Activated CD8-positive, alpha-beta memory T cell treated with anti-CD3 and anti-CD28 coated beads, Interleukin-2, amount 50 U/mL, for 48 hours (primary cell): Measurements from ENCODE around the gene BPIFA1.

Experiments
- DNase-seq: peaks from one replicate; pipeline ENCODE4 v3.0.0-alpha.2; 2020

Gene BPIFA1

DNA sequence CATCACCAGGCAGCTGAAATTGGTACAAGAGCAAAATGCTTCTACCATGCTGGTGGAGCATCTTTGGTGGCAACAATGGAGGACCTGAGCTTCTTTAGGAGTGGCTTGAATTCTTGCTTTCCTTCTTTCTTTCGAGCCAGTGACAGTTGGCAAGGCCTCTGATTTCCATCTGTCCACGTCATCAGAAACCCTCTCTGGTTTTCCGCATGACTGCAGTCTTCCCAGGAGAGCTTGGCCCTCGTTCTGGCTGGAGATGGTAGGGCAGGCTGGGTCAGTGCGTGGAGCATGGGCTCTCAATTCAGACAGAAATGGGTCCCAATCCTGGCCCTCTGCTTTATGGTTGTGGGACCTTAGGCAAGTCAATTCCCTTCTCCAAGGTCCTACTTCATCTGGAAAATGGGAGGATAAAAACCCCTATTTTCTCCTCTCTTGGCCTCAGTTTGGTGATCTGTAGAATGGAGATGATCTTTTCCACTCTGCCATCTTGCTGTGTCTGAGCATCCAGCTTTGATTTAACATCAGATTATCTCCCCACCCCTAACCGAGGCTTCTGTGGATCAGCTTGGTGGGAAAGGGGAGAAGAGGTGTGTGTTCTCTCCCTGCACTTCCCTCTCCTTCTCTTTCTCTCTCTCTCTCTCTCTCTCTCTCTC is 43.6 kb downstream of the BPIFA1 start:
- no peak for DNase-seq

DNA sequence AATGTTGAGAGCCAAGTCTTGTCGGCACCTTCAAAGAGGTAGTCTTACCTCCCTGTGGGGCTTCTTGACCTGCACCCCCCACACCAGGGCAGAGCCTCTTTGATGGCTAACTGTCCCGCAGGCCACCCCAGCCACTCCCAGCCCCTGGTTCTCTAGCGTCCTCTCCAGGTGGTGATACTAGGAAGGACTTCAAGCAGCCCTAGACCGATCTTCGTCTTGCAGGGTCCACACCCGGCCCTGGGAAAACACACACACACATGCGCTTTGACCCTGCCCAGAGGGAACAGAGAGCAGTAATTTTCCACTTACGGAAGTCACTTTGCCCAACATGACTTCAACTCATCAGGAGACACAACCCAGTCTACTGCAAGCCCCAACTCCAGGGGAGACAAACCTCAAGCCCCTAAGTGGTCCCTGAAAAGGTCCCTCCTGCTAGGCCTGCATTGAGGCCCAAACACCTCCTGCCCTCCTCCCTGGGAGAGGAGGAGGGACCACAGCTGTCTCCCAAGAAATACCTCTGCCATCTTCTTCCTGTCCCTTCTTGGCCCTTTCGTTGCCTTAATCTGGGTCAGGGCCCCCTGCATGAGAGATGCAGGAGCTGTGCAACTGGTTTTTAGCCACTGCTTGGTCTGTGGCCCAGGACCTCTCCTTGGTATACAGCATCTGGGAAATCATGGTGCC is 44.3 kb downstream of the BPIFA1 start:
- DNase-seq: no peak

DNA sequence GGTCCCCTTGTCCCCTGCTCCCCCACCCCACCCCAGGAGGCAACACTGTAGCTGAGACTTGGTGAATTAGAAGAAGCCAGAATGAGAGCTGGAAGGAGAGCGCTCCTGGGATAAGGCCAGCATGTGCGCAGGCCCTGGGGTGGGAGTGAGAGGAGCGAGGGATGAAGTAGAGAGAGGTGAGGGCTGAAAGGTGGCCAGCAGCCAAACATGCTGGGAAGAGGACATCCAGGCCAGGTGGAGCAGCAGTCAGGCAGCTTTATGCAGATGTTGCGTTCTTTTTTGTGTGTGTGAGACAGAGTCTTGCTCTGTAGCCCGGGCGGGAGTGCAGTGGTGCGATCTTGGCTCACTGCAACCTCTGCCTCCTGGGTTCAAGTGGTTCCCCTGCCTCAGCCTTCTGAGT is 45.0 kb downstream of the BPIFA1 start:
- no peak for DNase-seq

DNA sequence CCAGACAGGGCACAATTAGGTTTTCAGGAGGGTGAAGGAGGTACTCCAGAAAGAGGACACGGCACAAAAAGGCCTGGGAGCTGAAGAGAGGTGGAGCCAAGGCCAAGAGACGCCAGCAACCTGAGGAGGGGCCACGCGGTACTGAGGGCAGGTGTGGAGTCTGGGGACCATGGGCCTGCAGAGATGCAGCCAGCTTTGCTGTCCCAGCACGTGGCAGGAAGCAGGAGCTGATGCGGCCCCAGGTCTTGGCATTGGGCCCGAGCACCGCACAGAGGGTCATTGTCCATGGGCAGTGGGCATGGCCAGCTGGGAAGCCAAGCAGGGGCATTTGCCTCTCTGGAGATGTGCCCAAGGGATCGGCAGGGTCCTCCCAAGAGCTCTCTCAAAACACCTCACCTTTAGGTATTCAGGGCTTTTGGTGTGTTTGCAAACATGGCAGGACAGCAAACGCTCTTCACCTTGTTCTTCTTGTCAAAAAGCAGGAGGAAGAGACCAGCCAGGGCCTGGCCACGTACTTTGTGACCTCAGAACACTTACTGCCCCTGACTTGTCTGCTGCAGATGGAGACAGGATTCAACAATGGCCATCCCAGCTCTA is 45.9 kb downstream of the BPIFA1 start:
- DNase-seq: no peak

DNA sequence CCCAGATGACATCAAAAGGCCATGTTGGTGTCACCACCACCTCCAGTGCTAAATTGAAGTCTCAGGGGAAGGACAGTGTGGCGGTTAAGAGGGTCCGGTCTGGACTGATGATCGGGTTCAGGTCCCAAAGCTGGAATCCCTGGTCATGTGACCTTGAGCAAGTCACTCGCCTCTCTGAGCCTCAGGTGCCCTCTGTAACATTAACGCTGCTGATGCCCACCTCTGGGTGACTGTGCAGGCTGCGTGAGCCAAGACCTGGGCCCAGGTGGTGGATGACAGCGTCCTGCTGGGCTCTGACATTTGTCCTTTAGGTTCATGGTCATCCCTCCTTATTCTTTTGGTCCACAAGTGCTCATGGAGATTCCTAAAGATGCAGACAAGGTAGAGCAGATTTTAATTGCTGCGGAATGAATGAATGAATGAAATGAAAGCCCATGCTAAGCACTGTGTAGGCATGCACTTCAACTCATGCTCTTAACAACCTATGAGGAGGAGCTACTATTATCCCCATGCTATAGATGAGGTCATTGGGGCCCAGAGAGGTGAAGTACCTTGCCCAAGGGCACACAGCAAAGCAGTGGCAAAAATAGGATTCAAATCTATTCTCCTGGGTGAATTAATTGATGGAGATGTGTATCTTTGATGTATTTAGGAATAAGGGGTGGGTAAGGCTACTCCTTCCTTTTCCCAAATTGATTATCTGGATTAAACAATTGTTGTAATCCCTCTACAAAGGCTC is 46.6 kb downstream of the BPIFA1 start:
- no peak for DNase-seq

DNA sequence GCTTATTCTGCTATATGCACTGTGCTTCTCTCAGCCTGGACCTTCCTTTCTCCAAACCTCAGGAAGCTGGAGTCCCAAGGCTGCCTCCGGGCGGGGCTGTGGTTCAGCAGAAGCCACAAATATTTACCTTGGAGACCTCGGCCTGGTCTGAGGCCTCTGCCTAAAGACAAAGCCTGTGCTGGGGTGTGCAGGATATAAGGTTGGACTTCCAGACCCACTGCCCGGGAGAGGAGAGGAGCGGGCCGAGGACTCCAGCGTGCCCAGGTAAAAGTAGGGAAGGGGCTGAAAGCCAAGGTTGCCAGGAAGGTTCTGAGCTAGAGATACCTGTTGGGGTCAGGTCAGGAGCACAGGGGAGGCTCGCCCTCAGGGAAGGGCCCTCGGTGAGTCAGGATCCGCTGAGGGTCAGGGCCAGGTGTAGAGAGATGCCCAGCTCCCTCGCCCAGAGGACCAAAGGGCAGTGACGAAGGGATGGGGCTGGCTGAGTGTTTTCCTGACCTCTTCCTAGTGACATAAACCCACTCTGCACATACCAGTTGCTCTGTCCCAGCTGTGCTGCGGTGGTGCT is 47.3 kb downstream of the BPIFA1 start, which contains the start of gene BPIFB1:
Gene BPIFB1, plus strand, starts transcription at position 224 of the 565 bp plus-strand sequence. CDS start 2,860 bp downstream, outside the sequence.
- no peak for DNase-seq

DNA sequence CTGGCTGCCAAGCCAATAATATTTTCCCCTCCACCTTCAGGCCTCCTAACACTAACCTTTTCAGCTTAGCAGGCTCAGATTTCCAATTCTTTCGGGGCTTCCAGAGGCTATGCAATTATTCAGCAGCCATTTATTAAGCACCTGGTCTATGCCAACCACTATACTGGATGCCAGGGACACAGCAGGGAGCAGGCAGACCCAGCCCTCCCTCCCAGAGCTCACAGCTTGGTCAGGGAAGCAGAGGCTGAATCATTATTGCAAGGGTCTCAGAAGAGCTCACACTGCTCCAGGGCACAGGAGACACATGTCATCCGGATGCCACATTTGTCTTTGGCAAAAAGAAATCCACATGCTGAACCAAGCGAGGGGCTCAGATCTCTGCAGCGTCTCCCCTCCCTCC is 48.5 kb downstream of the BPIFA1 start:
- no peak for DNase-seq

DNA sequence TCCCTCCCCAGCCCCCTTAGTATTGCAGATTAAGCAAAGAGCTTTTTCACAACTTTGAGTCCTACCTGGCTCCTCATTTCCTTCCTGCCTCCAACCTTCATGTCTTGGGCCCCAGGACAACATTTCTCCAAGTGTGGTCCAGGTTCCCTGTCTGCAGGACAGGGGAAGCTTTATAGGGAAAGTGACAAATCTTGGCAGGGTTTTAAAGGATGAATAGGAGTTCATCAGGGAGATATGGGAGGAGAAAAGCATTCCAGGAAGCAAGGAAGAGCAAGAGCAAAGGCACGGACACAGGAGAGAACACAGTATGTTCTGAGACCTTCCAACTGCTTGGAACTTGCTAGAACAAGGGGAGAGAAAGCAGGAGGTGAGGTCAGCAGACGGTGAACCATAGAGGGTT is 49.1 kb downstream of the BPIFA1 start:
- DNase-seq: no peak

DNA sequence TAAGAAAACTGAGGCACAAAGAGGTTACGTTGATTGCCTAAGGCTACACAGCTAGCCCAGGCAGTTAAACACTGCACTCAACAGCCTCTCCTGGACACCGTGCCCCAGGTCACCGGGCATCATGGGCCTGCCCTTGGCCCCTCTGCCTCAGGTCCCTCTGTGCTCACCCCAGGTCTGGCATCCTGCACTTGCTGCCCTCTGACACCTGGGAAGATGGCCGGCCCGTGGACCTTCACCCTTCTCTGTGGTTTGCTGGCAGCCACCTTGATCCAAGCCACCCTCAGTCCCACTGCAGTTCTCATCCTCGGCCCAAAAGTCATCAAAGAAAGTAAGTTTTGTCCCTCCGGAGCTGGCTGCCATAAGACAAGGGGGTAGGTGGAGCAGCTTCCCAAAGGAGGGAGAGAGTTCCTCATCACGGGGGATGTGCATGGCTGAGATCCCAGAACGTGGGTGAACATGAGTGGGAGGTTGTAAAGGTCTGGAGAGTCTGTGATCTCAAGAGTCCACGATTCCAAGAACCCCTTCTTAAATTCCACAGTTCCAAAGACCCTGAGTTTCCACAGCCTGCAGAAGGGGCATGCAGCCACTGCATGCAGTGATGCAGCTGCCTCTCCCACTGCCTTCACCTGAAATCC is 50.2 kb downstream of the BPIFA1 start:
- DNase-seq: no peak

DNA sequence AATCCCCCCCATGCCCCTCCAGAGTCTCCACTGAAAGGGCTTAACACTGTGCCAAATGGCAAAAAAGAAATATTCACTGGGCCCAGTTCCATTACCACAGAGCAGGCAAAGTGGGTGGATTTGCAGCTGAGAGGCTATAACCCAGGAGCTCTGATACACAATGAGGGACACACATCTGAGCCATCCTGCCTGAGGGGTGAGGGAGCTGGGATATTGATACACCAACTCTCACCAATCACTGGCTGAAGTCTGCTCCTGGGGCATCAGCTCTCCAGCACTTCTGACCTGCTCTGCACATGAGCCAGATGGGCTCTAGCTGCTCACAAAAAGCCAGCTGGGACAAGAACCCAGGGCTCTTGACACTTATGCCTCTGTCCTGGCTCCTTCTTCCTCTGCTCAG is 52.1 kb downstream of the BPIFA1 start:
- no peak for DNase-seq

DNA sequence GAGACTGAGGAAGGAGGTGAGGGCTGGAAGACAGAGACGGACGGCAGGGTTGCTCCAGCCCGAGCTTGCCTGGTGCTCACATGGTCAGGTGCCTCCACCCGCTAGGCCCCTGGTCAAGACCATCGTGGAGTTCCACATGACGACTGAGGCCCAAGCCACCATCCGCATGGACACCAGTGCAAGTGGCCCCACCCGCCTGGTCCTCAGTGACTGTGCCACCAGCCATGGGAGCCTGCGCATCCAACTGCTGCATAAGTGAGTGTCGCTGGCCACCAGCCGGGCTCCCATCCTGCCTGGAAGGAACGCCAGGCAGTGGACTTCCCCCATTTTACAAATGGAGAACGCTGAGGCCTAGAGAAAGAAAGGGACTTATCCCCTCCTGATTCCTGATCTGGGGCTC is 55.1 kb downstream of the BPIFA1 start:
- DNase-seq: no peak

DNA sequence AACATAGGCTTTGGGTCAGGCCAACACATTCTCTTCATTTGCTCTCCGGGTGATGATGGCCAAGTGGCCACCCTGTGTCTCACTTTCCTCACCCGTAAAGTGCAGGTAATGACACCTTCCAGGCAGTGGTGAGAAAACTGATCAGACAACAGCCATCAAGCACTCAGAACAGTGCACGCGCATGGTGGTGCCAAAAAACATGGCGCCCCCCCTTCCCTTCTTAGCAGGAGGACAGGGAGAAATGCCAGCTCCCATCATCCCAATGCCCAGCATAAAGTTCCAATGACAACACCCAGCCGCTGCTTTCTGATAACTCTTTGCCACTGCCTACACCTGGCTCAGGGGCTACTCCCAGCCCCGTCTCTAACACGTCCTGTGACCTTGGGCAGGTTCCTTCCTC is 55.6 kb downstream of the BPIFA1 start:
- DNase-seq: no peak

DNA sequence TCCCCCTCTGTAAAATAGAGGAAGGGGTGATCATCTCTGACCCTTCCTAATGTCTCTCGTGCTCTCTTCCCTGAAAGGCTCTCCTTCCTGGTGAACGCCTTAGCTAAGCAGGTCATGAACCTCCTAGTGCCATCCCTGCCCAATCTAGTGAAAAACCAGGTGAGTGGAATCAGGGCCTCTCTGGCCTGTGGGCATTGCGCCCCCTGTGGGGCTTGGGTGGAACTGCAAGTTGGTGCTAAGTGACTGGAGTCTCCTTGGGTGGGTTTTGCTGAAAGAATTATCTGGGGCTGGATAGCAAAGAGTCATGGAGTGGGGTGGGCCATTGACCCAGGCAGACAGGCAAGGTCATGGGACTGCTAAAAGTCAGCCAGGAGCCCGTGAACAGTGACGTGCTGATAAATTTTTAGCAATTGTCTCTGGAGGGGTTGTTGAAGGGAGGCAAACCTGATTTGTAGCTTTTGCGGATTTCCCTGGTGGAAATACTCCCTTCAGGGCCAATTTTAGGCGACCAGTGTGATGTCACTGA is 56.1 kb downstream of the BPIFA1 start:
- peak; percentile 92 for DNase-seq
